Anterior cingulate cortex (tissue), 58 donors: ENCODE measurements around the gene KRTDAP.

ENCODE experiments used
- DNase-seq, 58 donors: peaks; one replicate each; lab custom pipeline; 2025; lab: John Stamatoyannopoulos, UW

KRTDAP gene

DNA sequence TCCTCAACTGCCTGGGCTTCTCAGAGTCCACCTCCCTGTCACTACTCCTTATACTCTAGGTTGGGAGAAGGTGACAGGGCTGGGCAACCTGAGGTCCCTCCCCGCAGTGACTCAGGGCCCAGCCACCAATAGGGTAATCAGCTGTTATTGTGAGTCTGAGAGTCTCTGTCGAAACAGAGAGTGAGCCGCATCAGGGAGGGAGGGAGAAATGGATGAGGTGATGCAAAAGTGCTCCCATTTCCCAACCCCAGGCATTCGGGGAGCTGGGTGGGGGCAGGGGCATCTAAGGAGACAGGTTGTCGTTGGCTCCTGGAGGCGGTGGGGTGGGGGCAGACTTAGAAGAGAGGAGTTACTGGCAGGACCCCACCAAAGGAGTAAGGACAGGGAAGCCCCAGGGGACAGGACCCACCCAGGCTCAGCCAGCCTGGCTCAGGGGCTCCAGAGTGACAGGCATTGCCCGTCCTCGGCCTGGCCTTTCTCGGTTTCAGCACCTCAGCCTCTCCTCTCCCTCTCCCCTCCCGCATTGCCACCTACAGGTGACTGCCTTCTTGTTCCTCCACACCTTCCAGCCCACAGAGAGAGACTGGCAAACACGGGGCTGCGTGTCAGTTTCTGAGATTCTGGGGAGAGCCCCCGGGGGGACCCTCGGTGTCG lies 23.5 kb upstream of the KRTDAP start, which contains the start of gene DMKN:
Gene DMKN, minus strand, starts transcription at position 22 of the 654 bp plus-strand sequence. CDS start 174 bp downstream, outside the sequence.
- peak in 1 of 58 donors; percentile 17 for DNase-seq

DNA sequence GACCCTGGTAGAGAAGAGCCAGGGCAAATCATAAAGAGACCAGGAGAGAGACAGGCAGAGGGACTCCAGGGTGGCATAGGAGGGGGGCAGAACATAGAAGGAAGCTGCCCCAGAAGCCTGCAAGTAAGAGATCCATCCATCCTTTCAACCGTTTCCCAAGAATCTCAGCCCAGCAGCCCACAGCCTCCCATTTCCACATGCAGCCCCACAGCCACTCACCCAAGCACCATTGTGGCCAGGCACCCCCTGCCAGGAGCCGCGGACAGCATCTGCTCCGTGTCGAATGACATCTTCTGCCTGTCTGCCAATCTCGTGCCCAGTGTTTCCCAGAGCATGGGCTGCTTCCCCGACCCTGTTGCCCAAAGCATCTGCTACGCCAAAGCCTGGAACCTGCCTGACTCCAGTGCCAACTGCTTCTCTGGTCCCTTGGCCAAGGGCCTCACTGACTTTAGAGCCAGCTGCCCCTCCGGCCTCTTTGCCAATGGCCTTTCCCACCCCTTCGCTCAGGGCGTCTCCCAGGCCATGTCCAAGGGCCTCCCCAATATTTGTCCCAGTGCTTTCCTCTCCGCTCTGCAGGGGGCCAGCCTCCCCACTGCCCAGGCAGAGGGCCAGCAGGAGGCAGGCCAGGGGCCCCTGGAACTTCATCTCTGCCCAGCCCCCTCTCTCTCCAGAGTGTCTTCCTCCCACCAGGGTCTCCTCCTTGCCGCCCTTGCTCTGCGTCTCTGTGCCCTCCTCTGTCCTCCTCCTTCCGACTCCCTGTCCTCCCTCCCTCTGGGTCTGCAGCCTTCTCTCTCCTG lies 22.8 kb upstream of the KRTDAP start:
- DNase-seq: no peak

DNA sequence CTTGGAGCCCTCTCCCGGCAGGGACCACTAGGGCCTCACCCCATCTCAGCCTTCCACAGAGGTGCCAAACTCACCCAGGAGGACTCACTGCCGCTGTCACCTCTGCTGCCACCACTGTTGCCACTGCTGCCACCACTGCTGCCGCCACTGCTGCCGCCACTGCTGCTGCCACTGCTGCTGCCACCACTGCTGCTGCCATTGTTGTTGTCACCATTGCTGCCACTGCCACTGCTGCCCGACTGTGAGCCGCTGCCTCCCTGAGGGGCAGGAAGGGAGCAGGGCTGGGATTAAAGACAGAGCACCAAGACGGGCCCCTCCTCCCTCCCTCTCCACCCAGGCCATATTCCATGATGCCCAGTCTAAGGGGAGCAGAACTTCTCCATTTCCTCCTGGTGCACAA lies 21.1 kb upstream of the KRTDAP start:
- DNase-seq: no peak

DNA sequence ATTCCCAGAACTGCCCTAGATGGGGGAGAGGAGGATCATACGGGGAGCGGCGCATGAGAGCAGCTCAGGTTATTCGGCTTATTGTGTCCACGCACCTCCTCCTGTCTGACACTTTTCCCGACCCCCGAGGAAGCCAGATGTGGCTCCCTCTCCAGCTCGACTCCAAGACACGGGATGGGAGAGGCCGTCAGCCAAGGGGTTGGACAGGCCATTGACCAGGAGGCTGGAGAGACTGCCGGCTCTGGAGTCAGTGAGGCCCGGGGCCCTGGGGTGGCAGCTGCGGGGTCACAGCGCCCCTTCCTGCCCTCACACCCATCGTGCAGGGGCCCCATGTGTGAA lies 20.3 kb upstream of the KRTDAP start:
- DNase-seq: no peak

DNA sequence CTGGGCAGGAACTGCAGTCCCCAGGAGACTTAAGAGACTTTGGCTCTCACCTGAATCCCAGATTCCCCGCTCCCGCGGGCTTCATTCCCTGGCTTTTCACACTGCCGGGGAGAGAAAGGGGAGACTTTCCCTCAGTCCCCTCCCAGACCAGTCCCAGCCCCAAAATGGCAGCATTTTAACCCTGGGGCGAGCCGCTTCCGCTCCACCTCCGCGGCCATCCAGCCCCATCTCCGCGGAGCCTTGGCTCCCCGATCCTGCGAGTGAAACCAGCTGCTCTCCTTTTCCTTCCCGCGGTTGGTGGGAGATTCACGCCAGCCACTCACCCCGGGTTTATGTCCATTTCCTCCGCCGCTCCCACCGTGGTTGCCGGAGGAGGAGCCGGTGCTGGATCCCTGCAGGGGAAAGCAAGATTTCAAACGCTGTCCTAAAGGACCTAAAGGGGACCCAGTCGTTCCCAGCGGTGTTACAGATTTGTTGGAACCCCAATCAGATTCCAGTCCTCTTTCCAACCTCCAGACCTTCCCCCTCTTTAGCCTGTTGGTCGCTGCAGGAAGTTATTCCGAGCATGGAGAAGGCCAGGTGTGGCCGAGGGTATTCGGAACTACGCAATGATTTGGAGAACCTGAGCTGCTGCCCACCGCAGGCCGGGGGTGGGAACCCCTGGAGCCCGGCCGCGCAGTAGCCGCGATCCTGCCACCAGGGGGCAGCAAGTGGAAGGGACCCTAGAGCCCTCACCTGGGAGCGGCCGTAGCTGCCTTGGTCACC lies 19.8 kb upstream of the KRTDAP start:
- DNase-seq: peak in 45 of 58 donors; percentile 2 to 75 (median 23)

DNA sequence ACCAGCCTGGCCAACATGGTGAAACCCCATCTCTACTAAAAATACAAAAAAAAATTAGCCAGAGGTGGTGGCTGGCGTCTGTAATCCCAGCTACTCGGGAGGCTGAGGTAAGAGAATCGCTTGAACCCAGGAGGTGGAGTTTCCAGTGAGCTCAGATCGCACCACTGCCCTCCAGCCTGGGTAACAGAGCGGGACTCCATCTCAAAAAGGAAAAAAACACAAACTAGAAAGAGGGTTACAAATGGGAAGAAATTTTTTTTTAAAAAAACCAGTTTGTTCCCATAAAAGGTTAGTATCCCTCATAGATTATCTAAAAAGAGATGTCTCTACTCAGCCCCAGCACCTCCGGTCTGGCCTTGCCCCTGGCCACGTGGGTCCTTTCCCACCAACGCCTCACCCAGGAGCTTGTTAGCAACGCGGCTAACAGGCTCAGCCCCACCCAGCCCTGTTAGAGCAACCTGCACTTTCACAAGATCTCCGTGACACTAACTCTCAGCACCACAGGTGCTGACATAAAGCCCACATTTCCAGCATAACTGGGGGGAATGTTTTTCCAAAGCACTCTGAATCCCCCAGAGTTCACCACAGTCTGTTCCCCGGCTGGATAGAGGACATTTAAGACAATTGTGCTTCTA lies 18.9 kb upstream of the KRTDAP start:
- DNase-seq: peak in 2 of 58 donors; percentile 5 to 8

DNA sequence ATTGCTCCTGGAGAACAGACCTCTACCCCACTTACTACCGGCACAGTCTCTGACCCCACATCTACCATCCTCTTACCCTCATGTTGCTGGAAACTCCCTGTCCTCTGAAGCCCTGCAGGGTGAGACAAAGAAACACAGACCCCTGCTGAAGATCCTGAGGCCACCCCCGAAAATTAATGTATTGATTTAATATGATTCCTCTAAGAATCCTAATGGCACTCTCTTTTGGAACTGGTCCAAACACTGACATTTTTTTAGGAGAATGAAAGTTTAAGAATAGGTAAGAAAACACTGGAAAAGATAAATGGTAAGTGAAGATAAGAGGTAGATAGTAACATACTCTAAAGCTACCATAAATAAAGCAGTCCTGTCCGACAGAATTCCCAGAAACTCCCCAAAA lies 17.9 kb upstream of the KRTDAP start:
- DNase-seq: no peak

DNA sequence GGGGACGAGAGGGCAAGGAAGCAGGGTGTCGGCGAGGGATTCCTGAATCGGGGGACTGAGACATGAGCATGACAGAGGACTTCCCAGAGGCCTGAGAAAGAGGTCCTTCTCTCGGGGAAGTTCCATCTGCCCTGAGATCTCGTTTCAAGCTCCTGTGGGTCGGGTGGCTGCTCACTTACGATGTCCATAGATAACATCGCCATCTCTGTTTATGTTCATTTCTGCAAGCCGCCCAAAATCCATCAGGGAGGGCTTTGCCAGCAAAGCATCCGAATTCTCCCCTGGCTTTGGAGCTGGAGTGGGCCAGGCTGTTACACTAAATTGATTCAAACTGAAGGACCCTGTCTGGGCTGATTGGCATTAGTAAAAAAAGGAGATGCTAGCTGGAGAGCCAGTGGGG lies 17.3 kb upstream of the KRTDAP start:
- no peak for DNase-seq

DNA sequence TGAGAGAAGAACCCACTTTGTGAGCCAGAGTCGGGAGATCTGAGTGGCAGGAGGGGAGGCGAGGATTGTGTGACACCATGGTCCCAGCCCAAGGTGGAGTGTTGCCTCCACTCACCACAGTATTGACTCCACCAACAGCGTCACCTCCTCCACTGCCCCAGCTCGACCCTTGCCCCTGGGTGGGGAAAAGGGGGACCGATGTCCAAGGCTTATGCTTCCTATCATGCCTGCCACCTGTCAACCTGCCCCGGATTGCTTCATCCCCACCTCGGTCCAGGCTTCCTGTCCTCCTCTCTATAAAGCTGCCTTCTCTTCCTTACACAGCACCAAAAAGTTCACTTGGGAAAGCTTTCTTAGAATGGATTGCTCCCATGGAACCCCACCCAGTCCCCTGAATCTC lies 15.7 kb upstream of the KRTDAP start:
- no peak for DNase-seq

DNA sequence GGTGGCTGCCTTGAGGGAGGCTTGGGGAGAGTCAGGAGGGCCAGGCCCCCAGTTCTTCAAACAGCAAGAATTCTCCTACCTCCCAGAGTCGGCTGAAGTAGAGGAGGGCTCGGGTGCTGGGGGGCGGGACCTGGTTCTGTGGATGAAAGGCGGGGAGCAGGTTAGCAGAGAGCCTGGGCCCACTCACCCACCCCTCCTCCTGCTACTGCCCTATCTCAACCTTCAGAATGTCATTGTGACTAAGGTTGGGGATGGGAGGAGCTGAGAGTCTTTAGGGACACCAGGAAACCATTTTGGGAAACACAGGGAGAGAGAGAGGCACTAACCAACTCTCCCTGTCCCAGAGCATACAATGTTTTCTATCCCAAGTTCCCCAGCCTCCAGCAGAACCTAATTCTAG lies 12.5 kb upstream of the KRTDAP start:
- no peak for DNase-seq

DNA sequence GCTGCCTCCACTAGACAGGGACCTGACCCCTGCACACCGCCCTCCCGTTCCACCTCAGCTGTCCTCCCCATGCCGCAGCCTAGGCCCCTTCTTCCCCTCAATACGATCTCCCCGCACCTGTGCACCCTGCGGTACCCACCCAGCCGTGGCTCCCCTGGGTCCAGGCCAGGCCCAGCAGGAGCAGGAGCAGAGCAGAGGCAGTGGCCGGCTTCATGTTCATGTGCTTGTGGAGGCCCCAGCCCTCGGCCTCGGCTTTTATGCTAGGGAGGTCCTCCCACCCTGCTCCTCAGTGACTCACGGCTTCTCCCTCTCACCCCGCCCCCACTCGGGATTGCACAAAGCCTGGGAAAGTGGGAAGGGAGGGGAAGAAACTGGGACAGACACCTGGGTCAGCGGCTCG lies 11.4 kb upstream of the KRTDAP start:
- DNase-seq: peak in 2 of 58 donors; percentile 2 to 22

DNA sequence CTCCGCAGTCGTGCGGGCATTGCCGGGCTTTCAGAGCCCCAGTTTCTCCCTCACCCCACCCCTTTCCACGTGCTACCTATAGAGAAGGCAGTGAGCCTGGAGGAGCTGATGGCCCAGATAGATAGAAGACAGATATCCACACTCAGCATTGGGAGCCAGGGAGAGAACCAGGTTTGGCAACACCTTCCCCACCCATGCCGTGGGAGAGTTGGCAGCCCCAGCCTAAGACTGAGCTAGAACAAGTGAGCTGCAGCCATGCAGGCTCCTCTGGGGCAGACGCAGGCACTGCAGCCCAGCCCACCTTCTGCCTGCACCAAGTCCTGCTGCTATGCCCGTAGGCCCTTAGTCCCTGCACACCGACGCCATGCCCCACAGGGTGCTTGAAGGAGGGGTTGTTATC lies 10.3 kb upstream of the KRTDAP start:
- DNase-seq: no peak

DNA sequence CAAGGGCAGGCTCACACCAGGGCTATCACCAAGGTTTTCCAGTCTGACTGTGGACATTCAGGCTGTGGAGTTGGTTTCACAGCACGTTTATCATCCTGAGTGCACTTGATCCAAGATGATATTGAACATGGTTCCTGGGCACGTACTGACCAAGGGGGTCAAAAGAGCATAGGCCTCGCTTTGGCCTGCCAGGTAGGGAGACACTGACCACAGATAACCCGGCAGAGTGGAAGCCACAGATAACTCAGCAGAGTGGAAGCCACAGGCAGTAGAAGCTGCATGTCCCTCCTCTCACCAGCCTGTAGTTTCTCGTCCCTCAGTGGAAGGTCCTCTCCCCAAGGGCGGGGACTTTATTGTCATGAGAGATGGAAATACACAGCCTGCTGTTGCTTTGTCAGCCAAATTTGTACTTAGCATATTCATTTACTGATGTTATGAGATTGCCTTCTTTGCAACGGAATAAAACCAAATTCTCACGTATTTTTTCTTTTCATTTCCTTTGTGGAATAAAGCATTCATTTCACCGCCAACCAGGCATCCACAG lies 8.8 kb upstream of the KRTDAP start:
- no peak for DNase-seq

DNA sequence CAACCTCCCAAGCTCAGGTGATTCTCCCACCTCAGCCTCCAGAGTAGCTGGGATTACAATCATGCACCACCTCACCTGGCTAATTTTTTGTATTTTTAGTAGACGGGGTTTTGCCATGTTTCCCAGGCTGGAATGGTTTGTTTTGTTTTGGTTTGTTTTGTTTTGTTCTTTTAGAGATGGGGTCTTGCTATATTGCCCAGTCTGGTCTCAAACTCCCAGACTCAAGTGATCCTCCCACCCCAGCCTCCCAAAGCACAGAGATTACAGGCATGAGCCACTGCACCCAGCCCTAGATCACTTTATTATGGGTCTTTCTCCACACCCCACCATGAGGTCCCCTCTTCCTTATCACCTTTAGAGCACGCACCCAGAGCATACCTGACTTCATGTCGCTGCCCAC lies 8.0 kb upstream of the KRTDAP start:
- DNase-seq: no peak

DNA sequence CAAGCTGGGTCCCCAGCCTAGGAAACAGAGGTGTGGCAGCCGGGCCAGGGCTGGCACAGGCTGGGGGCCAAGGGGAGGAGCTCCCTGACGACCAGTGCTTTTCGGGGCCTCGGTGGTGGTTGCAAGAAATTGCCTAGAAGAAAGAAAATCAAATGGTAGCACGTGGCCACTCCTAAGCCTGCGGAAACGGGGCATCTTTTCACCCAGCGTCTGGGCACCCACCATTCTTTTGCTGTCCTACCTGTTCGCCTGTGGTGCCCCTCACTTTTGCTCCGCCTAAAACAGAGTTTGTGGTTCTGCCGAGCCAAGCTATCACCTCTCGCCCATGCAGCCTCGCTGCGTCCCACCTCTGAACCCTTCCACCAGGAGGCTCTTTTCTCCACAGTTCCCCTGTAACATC lies 7.1 kb upstream of the KRTDAP start:
- DNase-seq: no peak

DNA sequence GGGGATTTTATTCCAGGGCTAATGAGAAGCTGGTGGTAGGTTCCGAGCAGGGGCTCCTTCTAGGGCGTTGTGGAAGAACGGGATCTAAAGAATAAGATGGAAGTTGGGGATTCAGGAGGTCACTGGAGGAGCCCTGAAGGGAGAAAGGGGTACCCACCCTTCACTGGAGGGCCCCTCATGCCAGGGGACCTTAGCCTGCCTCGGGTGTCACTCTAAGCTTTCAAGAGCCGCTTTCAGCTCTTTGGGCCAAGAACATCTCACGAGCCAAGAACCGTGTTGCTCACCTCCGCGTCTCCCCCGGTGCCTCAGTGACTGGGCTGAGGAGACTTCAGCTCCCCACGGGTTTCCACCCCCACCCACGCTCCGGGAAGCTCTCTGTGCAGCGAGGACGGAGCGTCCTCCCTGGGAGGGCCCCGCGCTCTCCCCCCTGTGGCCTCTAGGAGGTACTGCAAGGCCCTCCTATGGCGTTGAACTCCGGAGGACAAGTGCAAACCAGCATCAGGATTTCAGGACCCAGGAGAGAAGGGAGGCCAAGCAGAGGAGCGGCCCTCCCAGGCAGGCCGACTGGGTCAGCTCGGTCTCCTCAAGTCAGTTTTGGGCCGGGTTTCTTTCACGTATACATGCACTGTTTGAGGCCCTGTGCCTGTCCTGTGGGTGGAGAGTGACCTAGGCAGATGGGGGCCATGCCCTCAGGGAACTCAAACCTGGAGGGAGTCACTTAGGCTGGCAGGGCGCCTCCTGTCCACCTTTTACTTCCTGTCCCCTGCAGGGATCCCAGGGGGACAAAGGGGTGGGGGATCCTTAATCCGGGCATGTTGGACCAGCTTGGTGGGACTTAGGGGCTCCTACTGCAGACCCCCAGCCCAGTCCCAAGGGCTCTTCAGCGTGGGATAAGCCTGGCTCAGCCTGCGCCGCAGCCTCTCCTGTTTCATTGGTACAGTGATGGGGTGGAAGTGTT lies 5.1 kb upstream of the KRTDAP start:
- DNase-seq: peak in 48 of 58 donors; percentile 6 to 62 (median 32)

DNA sequence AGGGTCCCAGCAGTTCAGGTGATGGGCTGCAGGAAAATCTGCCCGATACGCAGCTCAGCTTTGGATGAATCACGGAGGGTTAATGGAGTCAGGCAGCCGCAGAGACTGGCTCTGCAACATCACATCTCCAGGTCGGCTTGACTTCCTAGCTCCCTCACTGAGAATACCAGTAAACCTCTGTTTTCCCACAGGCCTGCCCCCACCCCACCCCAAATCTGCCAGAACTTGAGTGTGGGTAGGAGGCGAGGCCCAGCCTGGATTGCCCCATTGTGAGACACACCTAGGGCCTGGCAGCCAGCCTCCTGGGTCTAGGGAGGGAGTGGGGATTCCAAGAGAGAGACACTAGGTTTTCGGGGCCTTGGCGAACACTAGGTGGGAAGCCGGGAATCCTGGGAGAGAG lies 3.7 kb upstream of the KRTDAP start:
- no peak for DNase-seq

DNA sequence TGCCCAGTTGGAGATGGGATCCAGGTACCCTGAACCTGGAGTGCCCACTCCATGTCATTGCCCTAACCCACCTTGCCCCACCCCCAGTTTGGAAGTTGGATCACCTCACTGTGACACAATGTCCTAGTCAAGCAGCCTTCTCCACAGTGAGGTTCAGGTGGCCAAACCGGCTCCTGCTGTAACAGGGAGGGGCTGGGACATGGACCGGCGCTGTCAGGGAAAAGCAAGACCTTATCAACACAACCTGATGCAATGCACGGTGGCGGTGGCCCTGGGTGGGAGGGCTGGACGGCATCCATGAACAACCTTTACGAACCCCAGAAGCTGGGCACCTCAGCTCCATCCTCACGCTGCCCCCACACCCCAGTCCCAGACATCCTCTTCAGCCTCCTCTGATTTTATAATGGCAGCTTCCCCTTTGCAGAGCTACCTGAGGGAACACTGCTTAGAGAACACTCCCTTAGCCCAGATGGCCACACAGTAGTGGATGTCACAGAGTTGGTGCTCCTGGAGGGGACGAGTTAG lies 1.6 kb upstream of the KRTDAP start:
- DNase-seq: no peak

DNA sequence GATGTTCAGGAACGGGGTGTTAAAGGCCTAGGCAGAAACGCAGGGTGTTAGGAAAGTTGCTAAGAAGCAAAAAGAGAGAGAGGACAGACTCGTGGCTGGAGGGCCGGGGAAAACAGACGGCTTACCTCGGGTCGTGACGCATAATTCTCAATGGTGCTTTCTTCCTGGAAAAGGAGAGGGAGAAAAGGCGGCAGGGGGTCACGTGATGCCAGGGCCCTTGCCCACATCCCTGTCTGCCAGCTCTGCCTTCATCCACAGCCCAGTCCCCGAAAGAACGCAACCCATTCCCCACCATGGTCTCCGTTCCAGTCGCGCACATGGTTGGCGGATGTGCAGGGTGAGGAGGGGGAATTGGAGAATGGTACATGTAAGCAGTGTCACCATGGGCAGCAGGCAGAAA lies 1.6 kb downstream of the KRTDAP start:
- DNase-seq: no peak
